ENCODE measurements around the gene EXOC2. TPM values are rescaled to one million over a fixed set of nuclear protein-coding genes. Genes with fewer than 3 reads are reported as not detected.

The EXOC2 gene
- total RNA-seq, 1 donor from 2014 or later, result 22.0 TPM

- H3K4me3 ChIP-seq (ENCODE audit: low read depth, low read length), result no peak overlapping the region
These were observed 155.8 kb downstream of the EXOC2 start for GRCh38 chr6:537114-537513.

GRCh38 chr6:530425-530824 lies 162.5 kb downstream of the EXOC2 start:
- no peak for TF ChIP-seq CTCF (conservative IDR thresholded peaks at IDR 0.05; ENCODE audit: low read depth, low read length)
- H3K4me3 ChIP-seq (ENCODE audit: low read depth, low read length), result no peak overlapping the region
- no peak for DNase-seq (ENCODE audit: low read depth)

More at GRCh38 chr6:537114-537513, 155.8 kb downstream of the EXOC2 start:
- DNase-seq (ENCODE audit: low read depth), result no peak
- TF ChIP-seq CTCF (conservative IDR thresholded peaks at IDR 0.05; ENCODE audit: low read depth, low read length), result no peak

DNA sequence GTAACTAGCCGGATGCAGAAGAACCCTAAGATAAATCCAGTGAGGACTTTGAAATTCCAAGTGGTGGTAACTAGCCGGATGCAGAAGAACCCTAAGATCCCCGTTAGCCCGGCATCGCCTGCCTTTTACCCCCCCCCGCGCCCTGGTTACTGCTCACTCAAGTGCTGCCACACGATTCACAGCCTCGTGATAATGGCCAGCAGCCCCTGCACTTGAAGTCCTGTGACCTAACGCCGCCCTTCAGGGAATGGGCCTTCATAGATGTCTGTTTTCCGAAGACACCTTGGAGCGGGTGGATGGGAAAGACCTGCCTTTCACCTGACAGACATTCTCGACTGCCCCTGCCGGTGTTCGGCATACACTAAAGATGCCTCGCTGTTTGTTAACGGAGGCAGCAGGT lies 163.9 kb downstream of the EXOC2 start:
- DNase-seq (ENCODE audit: low read depth), result no peak
- H3K4me3 ChIP-seq (ENCODE audit: low read depth, low read length), result no peak overlapping the region
- no peak for TF ChIP-seq CTCF (conservative IDR thresholded peaks at IDR 0.05; ENCODE audit: low read depth, low read length)

GRCh38 chr6:527989-528673 lies 164.8 kb downstream of the EXOC2 start:
- DNase-seq (ENCODE audit: low read depth), result no peak
- no peak for TF ChIP-seq CTCF (conservative IDR thresholded peaks at IDR 0.05; ENCODE audit: low read depth, low read length)
- H3K4me3 ChIP-seq (ENCODE audit: low read depth, low read length), result no peak overlapping the region

- no peak for TF ChIP-seq CTCF (conservative IDR thresholded peaks at IDR 0.05; ENCODE audit: low read depth, low read length)
- H3K4me3 ChIP-seq (ENCODE audit: low read depth, low read length), result no peak overlapping the region
- DNase-seq (ENCODE audit: low read depth), result no peak
These were observed 168.1 kb downstream of the EXOC2 start for GRCh38 chr6:524803-525202.

DNA sequence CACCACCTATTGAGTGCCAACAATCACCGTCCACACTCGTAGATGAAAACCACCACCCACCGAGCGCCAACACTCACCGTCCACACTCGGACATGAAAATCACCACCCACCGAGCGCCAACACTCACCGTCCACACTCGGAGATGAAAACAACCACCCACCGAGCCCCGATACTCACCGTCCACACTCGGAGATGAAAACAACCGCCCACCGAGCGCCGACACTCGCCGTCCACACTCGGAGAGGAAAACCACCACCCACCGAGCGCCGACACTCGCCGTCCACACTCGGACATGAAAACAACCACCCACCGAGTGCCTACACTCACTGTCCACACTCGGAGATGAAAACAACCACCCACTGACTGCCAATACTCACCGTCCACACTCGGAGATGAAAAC lies 172.1 kb downstream of the EXOC2 start:
- DNase-seq (ENCODE audit: low read depth), result no peak
- H3K4me3 ChIP-seq (ENCODE audit: low read depth, low read length), result no peak overlapping the region
- TF ChIP-seq CTCF (conservative IDR thresholded peaks at IDR 0.05; ENCODE audit: low read depth, low read length), result no peak

DNA sequence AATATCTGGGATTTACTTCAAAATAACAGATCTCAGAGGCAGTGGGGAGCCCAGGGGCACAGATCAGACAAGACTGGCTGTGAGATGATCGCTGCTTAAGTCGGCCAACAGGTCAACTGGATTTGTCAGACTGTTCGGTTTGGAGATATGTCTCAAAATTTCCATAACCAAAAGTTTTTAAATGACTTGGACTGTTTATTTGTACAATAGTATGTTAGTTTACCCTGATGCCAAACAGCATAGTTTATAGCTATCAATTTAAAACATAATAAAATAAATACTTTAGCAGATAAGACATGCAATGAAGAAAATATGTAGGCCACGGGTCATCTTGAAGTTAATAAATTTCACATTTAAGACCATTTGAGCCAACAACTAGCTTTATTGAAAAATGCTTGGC lies 174.7 kb downstream of the EXOC2 start:
- DNase-seq (ENCODE audit: low read depth), result no peak
- no peak for TF ChIP-seq CTCF (conservative IDR thresholded peaks at IDR 0.05; ENCODE audit: low read depth, low read length)
- H3K4me3 ChIP-seq (ENCODE audit: low read depth, low read length), result no peak overlapping the region
